WTC11 (cell line): ENCODE results near the gene ACKR3. TPM values are rescaled to one million over a fixed set of nuclear protein-coding genes. Genes with fewer than 3 reads are reported as not detected.

Source experiments
- ATAC-seq: fragments of 200-7000 bp; cut with Tn5 transposase; 2 replicates; pipeline ENCODE4 v1.10.0; 2021; ENCODE audit warnings: mild to moderate bottlenecking, moderate library complexity
- CTCF ChIA-PET: fragments of 300-600 bp; sonication (Branson Sonifier 250); formaldehyde crosslinking; loops from one replicate; lab custom pipeline; 2021; ENCODE audit warnings: antibody characterized with exemption; lab: Charles Lee
- POLR2A ChIA-PET: fragments of 350-600 bp; sonication (Branson Sonifier 250); formaldehyde crosslinking; loops from one replicate; lab custom pipeline; 2021; ENCODE audit warnings: antibody characterized with exemption; lab: Charles Lee
- DNase-seq: peaks from one replicate; pipeline ENCODE4 v3.0.0; 2021; ENCODE audit warnings: low spot score
- H3K27ac Mint-ChIP-seq: 2 replicates; pipeline ENCODE4 v1.8.0; 2021; ENCODE audit warnings: mixed read lengths
- H3K27me3 Mint-ChIP-seq: 2 replicates; pipeline ENCODE4 v1.8.0; 2021; ENCODE audit warnings: low read depth, mild to moderate bottlenecking, moderate library complexity, mixed read lengths
- H3K36me3 Mint-ChIP-seq: 2 replicates; pipeline ENCODE4 v1.8.0; 2021; ENCODE audit warnings: mixed read lengths
- H3K4me1 Mint-ChIP-seq: 2 replicates; pipeline ENCODE4 v1.8.0; 2022; ENCODE audit warnings: mixed read lengths
- H3K4me3 Mint-ChIP-seq: 2 replicates; pipeline ENCODE4 v1.8.0; 2021; ENCODE audit warnings: mild to moderate bottlenecking, moderate library complexity, mixed read lengths
- H3K9me3 Mint-ChIP-seq: 2 replicates; pipeline ENCODE4 v1.8.0; 2021; ENCODE audit warnings: mixed read lengths
- ARID4B ChIP-seq: sonication (generic); formaldehyde crosslinking; IDR thresholded peaks from 2 replicates; pipeline ENCODE4 v1.8.0; 2023; ENCODE audit warnings: missing genetic modification reagents, mild to moderate bottlenecking, borderline replicate concordance
- E2F5 ChIP-seq: sonication (generic); formaldehyde crosslinking; IDR thresholded peaks from 2 replicates; pipeline ENCODE4 v1.8.1; 2022; ENCODE audit warnings: mild to moderate bottlenecking, moderate library complexity, missing genetic modification reagents
- FOXK1 ChIP-seq: sonication (generic); formaldehyde crosslinking; IDR thresholded peaks from 2 replicates; pipeline ENCODE4 v1.8.0; 2022; ENCODE audit warnings: mild to moderate bottlenecking, moderate library complexity, missing genetic modification reagents
- GABPB1 ChIP-seq: sonication (generic); formaldehyde crosslinking; IDR thresholded peaks from 2 replicates; pipeline ENCODE4 v1.8.1; 2023; ENCODE audit warnings: mild to moderate bottlenecking, missing genetic modification reagents
- IRF1 ChIP-seq: sonication (generic); formaldehyde crosslinking; IDR thresholded peaks from 2 replicates; pipeline ENCODE4 v1.8.0; 2023; ENCODE audit warnings: missing genetic modification reagents
- MAX ChIP-seq: sonication (generic); formaldehyde crosslinking; IDR thresholded peaks from 2 replicates; pipeline ENCODE4 v1.8.0; 2022; ENCODE audit warnings: mild to moderate bottlenecking, missing genetic modification reagents
- NFATC4 ChIP-seq: fragments of 250-450 bp; sonication (Bioruptor Pico); IDR thresholded peaks from 2 replicates; pipeline ENCODE4 v1.9.0; 2021; ENCODE audit warnings: mild to moderate bottlenecking
- SMAD4 ChIP-seq: sonication (generic); formaldehyde crosslinking; IDR thresholded peaks from 2 replicates; pipeline ENCODE4 v1.8.0; 2022; ENCODE audit warnings: mild to moderate bottlenecking, missing genetic modification reagents
- STAT6 ChIP-seq: sonication (generic); formaldehyde crosslinking; conservative IDR thresholded peaks from 2 replicates; pipeline ENCODE4 v1.8.1; 2023; ENCODE audit warnings: mild to moderate bottlenecking, low read depth, missing genetic modification reagents, moderate library complexity
- TEAD1 ChIP-seq: sonication (generic); formaldehyde crosslinking; IDR thresholded peaks from 2 replicates; pipeline ENCODE4 v1.8.0; 2022; ENCODE audit warnings: mild to moderate bottlenecking, missing genetic modification reagents
- ZMAT4 ChIP-seq: fragments of 250-450 bp; sonication (Bioruptor Pico); IDR thresholded peaks from 2 replicates; pipeline ENCODE4 v1.9.0; 2021; ENCODE audit warnings: mild to moderate bottlenecking
- ZNF219 ChIP-seq: sonication (generic); formaldehyde crosslinking; IDR thresholded peaks from 2 replicates; pipeline ENCODE4 v1.8.0; 2023; ENCODE audit warnings: missing genetic modification reagents, mild to moderate bottlenecking, borderline replicate concordance
- ZNF263 ChIP-seq: sonication (generic); formaldehyde crosslinking; IDR thresholded peaks from 2 replicates; pipeline ENCODE4 v1.8.1; 2022; ENCODE audit warnings: low read depth, mild to moderate bottlenecking, moderate library complexity, missing genetic modification reagents
- total RNA-seq: library from RNA; stranded (reverse); gene quantifications from 3 replicates; pipeline ENCODE4 v1.2.3, GENCODE V29; 2021

Gene ACKR3
- total RNA-seq, 1 experiment from 2014 or later: 1.3 TPM

GRCh38 chr2:236541008-236541562 lies 28.5 kb upstream of the ACKR3 start (continued):
- no peak for TF ChIP-seq E2F5 (CRISPR knock-in tag)
- TF ChIP-seq, all 79 proteins: peak for 0

GRCh38 chr2:236544362-236544761 lies 25.3 kb upstream of the ACKR3 start:
- H3K27me3 Mint-ChIP-seq: no peaks in the 10 kb centered on the region
- no peaks in the 10 kb centered on the region for H3K36me3 Mint-ChIP-seq
- DNase-seq: no peak
- TF ChIP-seq GABPB1 (CRISPR knock-in tag) (no peak), TEAD1 (no peak), E2F5 (CRISPR knock-in tag) (no peak), FOXK1 (CRISPR knock-in tag) (no peak), NFATC4 (CRISPR knock-in tag) (no peak), ZMAT4 (no peak), ZNF219 (CRISPR knock-in tag) (no peak), SMAD4 (CRISPR knock-in tag) (no peak), STAT6 (CRISPR knock-in tag) (no peak), MAX (no peak), ARID4B (no peak), IRF1 (no peak), ZNF263 (CRISPR knock-in tag) (no peak)
- TF ChIP-seq, all 79 proteins: peak for 0
- Mint-ChIP-seq H3K4me1 (peaks cover 4% of the 10 kb centered on the region; the same call in 1 of the 2 replicates), H3K27ac (no peak overlapping the region), H3K4me3 (no peak overlapping the region), H3K9me3 (no peaks in the 10 kb centered on the region)
- CTCF ChIA-PET: interaction anchor here (1.1 kb wide), 1 partner anchor 31 kb away, joined by 3 read pairs; no protein-coding TSS in a partner anchor
- POLR2A ChIA-PET: interaction anchor here (0.7 kb wide), 1 partner anchor 166 kb away, joined by 4 read pairs; no protein-coding TSS in a partner anchor
- ATAC-seq: no peak
